Activated naive CD4-positive, alpha-beta T cell treated with anti-CD3 and anti-CD28 coated beads for 36 hours (primary cell): ENCODE measurements around the gene RAB34. TPM values are rescaled to one million over a fixed set of nuclear protein-coding genes. Genes with fewer than 3 reads are reported as not detected.

Experiments used
- CTCF ChIA-PET: fragments of 350-600 bp; sonication (Branson Sonifier 250); formaldehyde crosslinking; loops from one replicate; lab custom pipeline; 2021; ENCODE audit warnings: antibody characterized with exemption; lab: Charles Lee
- DNase-seq: peaks from one replicate; pipeline ENCODE4 v3.0.0-alpha.2; 2020
- H3K27ac Mint-ChIP-seq: one replicate; pipeline ENCODE4 v1.8.0; 2021; ENCODE audit warnings: mild to moderate bottlenecking, mixed read lengths
- H3K27me3 Mint-ChIP-seq: one replicate; pipeline ENCODE4 v1.8.0; 2021; ENCODE audit warnings: low read depth, mixed read lengths
- H3K36me3 Mint-ChIP-seq: one replicate; pipeline ENCODE4 v1.8.0; 2021; ENCODE audit warnings: low read depth, mixed read lengths
- H3K4me1 Mint-ChIP-seq: one replicate; pipeline ENCODE4 v1.8.0; 2021; ENCODE audit warnings: low read depth, mixed read lengths
- H3K4me3 Mint-ChIP-seq: one replicate; pipeline ENCODE4 v1.8.0; 2021; ENCODE audit warnings: mild to moderate bottlenecking, moderate library complexity, mixed read lengths
- H3K9me3 Mint-ChIP-seq: one replicate; pipeline ENCODE4 v1.8.0; 2021; ENCODE audit warnings: mixed read lengths
- intact Hi-C: fragments of 100-400 bp; cut with micrococcal nuclease; formaldehyde crosslinking; loops from one replicate; pipeline ENCODE4 v1.15.1; 2023
- total RNA-seq, 2 experiments: library from RNA; stranded (reverse); gene quantifications; one replicate each; pipeline ENCODE4 v1.2.3, GENCODE V29; 2021

Gene RAB34
- total RNA-seq, 2 experiments from 2014 or later, result 10.2 to 12.3 TPM

- CTCF ChIA-PET, result interaction anchor here (0.6 to 2.8 kb wide), 5 partner anchors 15 to 66 kb away, joined by 3 to 22 read pairs (median 3); no protein-coding TSS in a partner anchor
- peak; percentile 13 for DNase-seq
- Mint-ChIP-seq H3K9me3 (no peaks in the 10 kb centered on the region), H3K4me1 (no peaks in the 10 kb centered on the region), H3K27ac (no peak overlapping the region), H3K36me3 (peaks cover 48% of the 10 kb centered on the region), H3K27me3 (no peaks in the 10 kb centered on the region), H3K4me3 (no peak overlapping the region)
- intact Hi-C loops, result loop anchor here (1.0 kb wide), 1 partner anchor 30 kb away; no protein-coding TSS in a partner anchor
Measured at GRCh38 chr17:28675980-28676379, 41.7 kb downstream of the RAB34 start.

- CTCF ChIA-PET, result interaction anchor here (0.6 to 2.8 kb wide), 4 partner anchors 28 to 66 kb away, joined by 3 to 22 read pairs (median 4); no protein-coding TSS in a partner anchor
- Mint-ChIP-seq H3K4me1 (no peaks in the 10 kb centered on the region), H3K36me3 (peaks cover 50% of the 10 kb centered on the region), H3K27ac (no peak overlapping the region), H3K9me3 (no peaks in the 10 kb centered on the region), H3K27me3 (no peaks in the 10 kb centered on the region), H3K4me3 (no peak overlapping the region)
- no peak for DNase-seq
- intact Hi-C loops, result no loop called here
Measured at GRCh38 chr17:28675490-28675889, 42.2 kb downstream of the RAB34 start.

GRCh38 chr17:28669918-28670317 is 47.8 kb downstream of the RAB34 start:
- H3K4me3 Mint-ChIP-seq, result no peak overlapping the region
- CTCF ChIA-PET, result no interaction called here
- DNase-seq, result no peak
- no peaks in the 10 kb centered on the region for H3K27me3 Mint-ChIP-seq
- intact Hi-C loops, result no loop called here
- no peak overlapping the region for H3K27ac Mint-ChIP-seq
- peaks cover 37% of the 10 kb centered on the region for H3K36me3 Mint-ChIP-seq
- no peaks in the 10 kb centered on the region for H3K9me3 Mint-ChIP-seq
- H3K4me1 Mint-ChIP-seq, result peaks cover 31% of the 10 kb centered on the region

- no peak overlapping the region for H3K27ac Mint-ChIP-seq
- no peaks in the 10 kb centered on the region for H3K9me3 Mint-ChIP-seq
- peaks cover 52% of the 10 kb centered on the region for H3K4me1 Mint-ChIP-seq
- no peak for DNase-seq
- peaks cover 27% of the 10 kb centered on the region for H3K36me3 Mint-ChIP-seq
- intact Hi-C loops, result no loop called here
- H3K4me3 Mint-ChIP-seq, result no peak overlapping the region
- CTCF ChIA-PET, result interaction anchor here (0.6 kb wide), 1 partner anchor 10 kb away, joined by 3 read pairs; no protein-coding TSS in a partner anchor
- H3K27me3 Mint-ChIP-seq, result no peaks in the 10 kb centered on the region
Measured at GRCh38 chr17:28667870-28668269, 49.8 kb downstream of the RAB34 start.

GRCh38 chr17:28665994-28666393 is 51.7 kb downstream of the RAB34 start:
- H3K4me1 Mint-ChIP-seq, result peaks cover 58% of the 10 kb centered on the region
- CTCF ChIA-PET, result interaction anchor here (0.8 to 0.9 kb wide), 2 partner anchors 19 to 22 kb away, joined by 3 read pairs; no protein-coding TSS in a partner anchor
- H3K27me3 Mint-ChIP-seq, result no peaks in the 10 kb centered on the region
- no peak overlapping the region for H3K4me3 Mint-ChIP-seq
- H3K9me3 Mint-ChIP-seq, result no peaks in the 10 kb centered on the region
- intact Hi-C loops, result no loop called here
- H3K27ac Mint-ChIP-seq, result no peak overlapping the region
- peaks cover 24% of the 10 kb centered on the region for H3K36me3 Mint-ChIP-seq
- DNase-seq, result no peak

Other genes with a start within 250 kb of the RAB34 start
- not detected for gene SLC13A2, start 244.2 kb downstream of the RAB34 start, total RNA-seq
- not detected for gene FOXN1, start 211.5 kb downstream of the RAB34 start, total RNA-seq
- gene UNC119, start 165.2 kb downstream of the RAB34 start, total RNA-seq, result 10 to 100 TPM; 48.6 to 50.3 TPM
- gene PIGS, start 146.3 kb downstream of the RAB34 start, total RNA-seq, result 10 to 100 TPM; 34.8 to 36.0 TPM
- gene ALDOC, start 141.0 kb downstream of the RAB34 start, total RNA-seq, result 10 to 100 TPM; 65.6 to 66.2 TPM
- gene SPAG5, start 118.8 kb downstream of the RAB34 start, total RNA-seq, result 100 to 1,000 TPM; 210 to 216 TPM
- 10 to 100 TPM; 15.6 TPM for gene RSKR, start 103.7 kb downstream of the RAB34 start, total RNA-seq
- gene BLTP2, start 72.7 kb downstream of the RAB34 start, total RNA-seq, result 10 to 100 TPM; 89.4 to 92.0 TPM
- 10 to 100 TPM; 30.3 to 30.9 TPM for gene SDF2, start 56.0 kb downstream of the RAB34 start, total RNA-seq
- gene SUPT6H, start 55.7 kb downstream of the RAB34 start, total RNA-seq, result 10 to 100 TPM; 50.8 to 52.1 TPM
- 1 to 10 TPM; 2.1 to 3.1 TPM for gene PROCA1, start 6.0 kb downstream of the RAB34 start, total RNA-seq
- gene RPL23A, start 2.1 kb upstream of the RAB34 start, total RNA-seq, result 1,000 to 10,000 TPM; 2,756 to 2,921 TPM
- gene TLCD1, start 8.4 kb upstream of the RAB34 start, total RNA-seq, result 1 to 10 TPM; 4.0 to 4.6 TPM
- 1 to 10 TPM; 3.1 to 3.2 TPM for gene NEK8, start 10.9 kb upstream of the RAB34 start, total RNA-seq
- 10 to 100 TPM; 75.9 to 80.4 TPM for gene TRAF4, start 26.1 kb upstream of the RAB34 start, total RNA-seq
- 10 to 100 TPM; 11.2 TPM for gene FAM222B, start 124.9 kb upstream of the RAB34 start, total RNA-seq
- 10 to 100 TPM; 51.2 to 60.4 TPM for gene ERAL1, start 137.1 kb upstream of the RAB34 start, total RNA-seq
- 10 to 100 TPM; 66.0 to 71.5 TPM for gene FLOT2, start 179.9 kb upstream of the RAB34 start, total RNA-seq
- gene DHRS13, start 185.2 kb upstream of the RAB34 start, total RNA-seq, result 10 to 100 TPM; 20.1 to 20.9 TPM
- gene PHF12, start 233.7 kb upstream of the RAB34 start, total RNA-seq, result 10 to 100 TPM; 52.8 to 56.7 TPM